ENCODE measurements around the gene KCNJ15. TPM values are rescaled to one million over a fixed set of nuclear protein-coding genes. Genes with fewer than 3 reads are reported as not detected.

KCNJ15 gene
- total and polyA plus RNA-seq, 2 of the 8 experiments (the other 6 are each of a cell fraction or from before 2014, with no cell fraction given): under 0.01 TPM; not detected in 1

GRCh38 chr21:38267136-38267755 is 10.5 kb downstream of the KCNJ15 start (continued):
- no peak for TF ChIP-seq CHD7 (IDR thresholded peaks at IDR 0.05; ENCODE audit: insufficient replicate concordance, low read length)
- TF ChIP-seq CBX8 (IDR thresholded peaks at IDR 0.05; ENCODE audit: borderline replicate concordance, low read depth, low read length): no peak
- TF ChIP-seq EGR1 (IDR thresholded peaks at IDR 0.05; ENCODE audit: borderline replicate concordance, low read depth, low read length): no peak

Measured in H1 (cell line).